ENCODE results near the gene NUB1. TPM values are rescaled to one million over a fixed set of nuclear protein-coding genes. Genes with fewer than 3 reads are reported as not detected.
"Not testable (repeated sequence)": the region's sequence is repeated elsewhere in the genome, so short reads cannot be mapped to it uniquely, and the experiment has no call there.

NUB1 gene
- total RNA-seq, 1 donor from 2014 or later: 55.2 TPM

DNA sequence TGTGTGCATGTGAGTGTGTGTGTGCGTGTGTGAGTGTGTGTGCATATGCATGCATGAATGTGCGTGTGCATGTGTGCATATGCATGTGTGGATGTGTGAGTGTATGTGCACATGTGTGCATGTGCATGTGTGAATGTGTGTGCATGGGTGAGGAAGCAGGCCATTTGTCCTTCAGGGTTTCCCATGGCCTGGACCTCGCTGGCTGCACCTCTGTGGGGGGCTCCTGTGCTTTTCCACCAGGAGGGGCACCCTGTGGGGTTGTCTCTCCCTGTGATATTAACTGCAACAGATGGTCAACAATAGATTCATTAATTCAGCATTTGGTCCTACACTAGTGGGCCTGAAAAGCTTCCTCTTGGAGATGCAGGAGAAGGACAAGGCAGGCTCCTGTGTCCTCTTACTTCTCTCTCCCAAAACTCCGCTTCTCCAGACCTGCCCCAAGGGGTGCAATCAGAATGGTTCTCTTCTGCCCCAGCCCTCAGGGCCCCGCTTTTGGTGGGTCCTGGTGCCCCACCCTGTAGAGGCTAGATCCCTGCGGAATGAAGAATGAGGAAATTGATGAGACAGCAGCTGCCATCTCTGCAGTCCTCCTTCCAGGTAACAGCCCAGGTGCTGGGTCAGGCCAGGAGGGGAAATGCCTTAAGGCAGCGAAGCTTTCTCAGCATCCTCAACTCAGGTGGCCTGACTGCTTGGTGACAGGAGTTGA lies 41.5 kb upstream of the NUB1 start:
- H3K4me1 ChIP-seq: peaks cover 5% of the 10 kb centered on the region
- H3K4me3 ChIP-seq: no peak overlapping the region
- H3K36me3 ChIP-seq: no peaks in the 10 kb centered on the region
- ATAC-seq: no peak
- intact Hi-C loops (cut with DNase I): loop anchor here (10.0 kb wide), 1 partner anchor 55 kb away; the partner anchor contains the start of gene SMARCD3
- TF ChIP-seq, protein P1, sequence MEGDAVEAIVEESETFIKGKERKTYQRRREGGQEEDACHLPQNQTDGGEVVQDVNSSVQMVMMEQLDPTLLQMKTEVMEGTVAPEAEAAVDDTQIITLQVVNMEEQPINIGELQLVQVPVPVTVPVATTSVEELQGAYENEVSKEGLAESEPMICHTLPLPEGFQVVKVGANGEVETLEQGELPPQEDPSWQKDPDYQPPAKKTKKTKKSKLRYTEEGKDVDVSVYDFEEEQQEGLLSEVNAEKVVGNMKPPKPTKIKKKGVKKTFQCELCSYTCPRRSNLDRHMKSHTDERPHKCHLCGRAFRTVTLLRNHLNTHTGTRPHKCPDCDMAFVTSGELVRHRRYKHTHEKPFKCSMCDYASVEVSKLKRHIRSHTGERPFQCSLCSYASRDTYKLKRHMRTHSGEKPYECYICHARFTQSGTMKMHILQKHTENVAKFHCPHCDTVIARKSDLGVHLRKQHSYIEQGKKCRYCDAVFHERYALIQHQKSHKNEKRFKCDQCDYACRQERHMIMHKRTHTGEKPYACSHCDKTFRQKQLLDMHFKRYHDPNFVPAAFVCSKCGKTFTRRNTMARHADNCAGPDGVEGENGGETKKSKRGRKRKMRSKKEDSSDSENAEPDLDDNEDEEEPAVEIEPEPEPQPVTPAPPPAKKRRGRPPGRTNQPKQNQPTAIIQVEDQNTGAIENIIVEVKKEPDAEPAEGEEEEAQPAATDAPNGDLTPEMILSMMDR (IDR thresholded peaks at IDR 0.05): no peak
- H3K27me3 ChIP-seq: peaks cover 19% of the 10 kb centered on the region
- no peak overlapping the region for H3K27ac ChIP-seq
- no peak for DNase-seq
- H3K9me3 ChIP-seq: no peaks in the 10 kb centered on the region

DNA sequence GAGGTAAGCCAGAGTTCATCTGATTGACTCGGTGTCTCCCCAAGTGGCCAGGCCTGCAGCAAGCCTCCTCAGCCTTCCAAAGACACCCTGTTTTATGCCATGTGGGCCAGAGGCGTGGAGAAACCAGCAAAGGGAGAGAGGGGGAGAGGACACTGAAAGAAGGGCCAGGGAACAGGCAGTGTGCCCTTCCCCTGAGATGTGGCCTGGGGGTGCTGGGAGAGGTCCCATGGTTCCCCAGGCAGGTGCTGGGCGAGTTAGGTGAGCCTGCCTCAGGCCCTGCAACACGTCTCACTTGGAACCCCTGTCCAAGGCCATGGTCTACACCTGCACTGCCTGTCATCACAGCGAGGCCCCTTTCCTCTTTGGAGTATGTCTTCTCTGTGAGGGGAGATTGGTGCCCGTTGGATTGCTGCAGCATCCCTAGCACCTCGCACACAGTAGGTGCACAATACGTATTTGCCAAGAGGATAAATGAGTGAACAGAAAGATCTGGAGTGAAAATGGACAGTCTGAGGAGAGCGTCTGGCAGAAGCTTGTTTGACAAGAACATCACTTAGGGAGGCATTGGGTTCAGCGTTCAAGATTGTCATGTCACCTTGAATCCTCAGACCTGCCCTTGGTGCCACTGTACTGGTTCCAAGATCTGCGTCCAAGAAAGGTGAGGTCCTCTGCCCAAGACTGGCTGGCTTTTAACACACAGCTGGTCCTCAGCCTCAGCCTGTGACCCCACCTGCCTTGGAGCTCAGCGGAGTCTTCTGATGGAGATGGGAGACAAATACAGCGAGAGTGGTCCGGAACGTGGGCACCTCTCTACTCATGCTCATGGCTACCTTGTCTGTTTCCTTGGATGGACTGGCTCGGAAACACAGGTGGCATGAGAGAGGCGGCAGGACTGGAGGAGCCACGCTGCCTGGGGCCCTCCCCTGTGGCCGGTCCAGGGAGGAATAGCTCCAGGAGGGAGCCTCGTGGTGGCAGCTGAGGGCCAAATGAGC lies 39.8 kb upstream of the NUB1 start:
- no peak for DNase-seq
- Histone ChIP-seq H3K4me3 (no peak overlapping the region), H3K27ac (no peak overlapping the region), H3K4me1 (peaks cover 5% of the 10 kb centered on the region), H3K9me3 (no peaks in the 10 kb centered on the region), H3K27me3 (peaks cover 19% of the 10 kb centered on the region), H3K36me3 (no peaks in the 10 kb centered on the region)
- TF ChIP-seq, protein P1 (IDR thresholded peaks at IDR 0.05): no peak
- no peak for ATAC-seq
- intact Hi-C loops (cut with DNase I): loop anchor here (10.0 kb wide), 1 partner anchor 57 kb away; the partner anchor contains the start of gene SMARCD3

DNA sequence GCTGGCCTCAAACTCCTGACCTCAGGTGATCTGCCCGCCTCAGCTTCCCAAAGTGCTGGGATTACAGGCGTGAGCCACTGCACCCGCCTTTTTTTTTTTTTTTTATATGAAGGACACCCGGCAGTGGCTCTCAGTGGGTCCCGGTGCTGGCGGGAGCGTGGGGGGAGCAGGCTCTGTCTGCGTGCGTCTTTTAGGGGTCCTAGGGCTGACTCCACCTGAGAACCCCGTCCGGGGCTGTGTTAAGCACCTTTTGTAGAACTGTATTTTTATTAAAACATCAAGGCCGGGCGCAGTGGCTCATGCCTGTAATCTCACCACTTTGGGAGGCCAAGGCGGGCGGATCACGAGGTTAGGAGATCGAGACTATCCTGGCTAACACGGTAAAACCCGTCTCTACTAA lies 37.4 kb upstream of the NUB1 start:
- not testable (repeated sequence) for DNase-seq, H3K36me3 ChIP-seq, H3K4me3 ChIP-seq, ATAC-seq, H3K27ac ChIP-seq, H3K9me3 ChIP-seq, H3K4me1 ChIP-seq
- peaks cover 19% of the 10 kb centered on the region for H3K27me3 ChIP-seq
- intact Hi-C loops (cut with DNase I): loop anchor here (10.0 kb wide), 1 partner anchor 59 kb away; the partner anchor contains the start of gene SMARCD3

DNA sequence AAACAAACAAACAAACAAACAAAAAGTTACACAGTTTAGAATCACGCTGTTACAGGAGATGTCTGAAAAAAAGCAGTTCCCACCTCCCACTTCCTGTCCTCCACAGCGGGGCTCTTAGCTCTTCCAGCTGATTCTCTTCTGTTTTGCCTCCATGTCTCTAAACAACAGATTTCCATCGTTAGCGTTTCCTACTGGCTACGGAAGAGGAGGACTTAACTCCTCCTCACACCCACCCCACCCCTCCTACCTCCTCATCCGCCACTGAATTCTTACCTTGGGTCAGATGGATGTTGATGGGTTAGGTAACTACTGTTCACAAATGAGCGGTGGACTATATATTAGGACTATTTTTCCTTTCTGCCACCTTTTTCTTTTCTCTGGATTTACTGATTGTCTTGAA lies 36.8 kb upstream of the NUB1 start:
- H3K9me3 ChIP-seq: no peaks in the 10 kb centered on the region
- intact Hi-C loops (cut with DNase I): loop anchor here (10.0 kb wide), 1 partner anchor 60 kb away; the partner anchor contains the start of gene SMARCD3
- H3K27ac ChIP-seq: no peak overlapping the region
- no peaks in the 10 kb centered on the region for H3K36me3 ChIP-seq
- H3K4me1 ChIP-seq: peaks cover 5% of the 10 kb centered on the region
- H3K27me3 ChIP-seq: peaks cover 19% of the 10 kb centered on the region
- no peak for DNase-seq
- no peak for ATAC-seq
- TF ChIP-seq, protein P1 (IDR thresholded peaks at IDR 0.05): no peak
- H3K4me3 ChIP-seq: peak overlapping the region; percentile 14

DNA sequence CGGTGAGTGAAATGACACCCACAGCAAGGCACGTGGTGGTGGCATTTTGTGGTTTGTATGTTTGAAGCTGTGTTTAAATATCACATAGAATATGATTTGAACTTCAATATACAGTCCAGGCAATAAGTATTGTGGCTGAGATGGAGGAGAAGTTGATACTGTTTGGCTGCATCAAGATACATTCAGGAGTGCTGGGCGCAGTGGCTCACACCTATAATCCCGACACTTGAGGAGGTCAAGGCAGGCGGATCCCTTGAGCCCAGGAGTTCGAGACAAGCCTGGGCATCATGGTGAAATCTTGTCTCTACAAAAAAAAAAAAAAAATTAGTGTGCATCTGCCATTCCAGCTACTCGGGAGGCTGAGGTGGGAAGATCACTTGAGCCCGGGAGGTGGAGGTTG lies 35.2 kb upstream of the NUB1 start:
- DNase-seq (no peak), ATAC-seq (no peak)
- Histone ChIP-seq H3K4me1 (peaks cover 5% of the 10 kb centered on the region), H3K4me3 (no peak overlapping the region), H3K27ac (no peak overlapping the region), H3K27me3 (peaks cover 19% of the 10 kb centered on the region), H3K9me3 (peaks cover 2% of the 10 kb centered on the region), H3K36me3 (no peaks in the 10 kb centered on the region)
- intact Hi-C loops (cut with DNase I): loop anchor here (10.0 kb wide), 1 partner anchor 62 kb away; the partner anchor contains the start of gene SMARCD3
- TF ChIP-seq, protein P1 (IDR thresholded peaks at IDR 0.05): no peak

Measured in upper lobe of right lung (tissue), 1 donor.